SU-DHL-6 (cell line): ENCODE measurements around the gene ARL6IP5.

ENCODE experiments used
- CTCF ChIP-seq: fragments of 200-600 bp; sonication (generic); IDR thresholded peaks from one replicate; pipeline ENCODE4 v1.5.1; 2017; ENCODE audit warnings: antibody characterized with exemption, mild to moderate bottlenecking, low read length, moderate library complexity; ENCODE audit not compliant: insufficient read depth, poor library complexity, severe bottlenecking
- EZH2phosphoT487 ChIP-seq: fragments of 200-600 bp; sonication (generic), shearing (Covaris generic); conservative IDR thresholded peaks from 2 replicates; pipeline ENCODE4 v1.6.1; 2018; ENCODE audit warnings: mild to moderate bottlenecking, antibody characterized with exemption, low read length, moderate library complexity, mixed read lengths

- TF ChIP-seq CTCF (no peak), EZH2phosphoT487 (no peak)
Observed at GRCh38 chr3:69095636-69096035, 10.9 kb downstream of the ARL6IP5 start.
